Measurements from ENCODE around the gene MVB12B.

- TF ChIP-seq, protein P1, sequence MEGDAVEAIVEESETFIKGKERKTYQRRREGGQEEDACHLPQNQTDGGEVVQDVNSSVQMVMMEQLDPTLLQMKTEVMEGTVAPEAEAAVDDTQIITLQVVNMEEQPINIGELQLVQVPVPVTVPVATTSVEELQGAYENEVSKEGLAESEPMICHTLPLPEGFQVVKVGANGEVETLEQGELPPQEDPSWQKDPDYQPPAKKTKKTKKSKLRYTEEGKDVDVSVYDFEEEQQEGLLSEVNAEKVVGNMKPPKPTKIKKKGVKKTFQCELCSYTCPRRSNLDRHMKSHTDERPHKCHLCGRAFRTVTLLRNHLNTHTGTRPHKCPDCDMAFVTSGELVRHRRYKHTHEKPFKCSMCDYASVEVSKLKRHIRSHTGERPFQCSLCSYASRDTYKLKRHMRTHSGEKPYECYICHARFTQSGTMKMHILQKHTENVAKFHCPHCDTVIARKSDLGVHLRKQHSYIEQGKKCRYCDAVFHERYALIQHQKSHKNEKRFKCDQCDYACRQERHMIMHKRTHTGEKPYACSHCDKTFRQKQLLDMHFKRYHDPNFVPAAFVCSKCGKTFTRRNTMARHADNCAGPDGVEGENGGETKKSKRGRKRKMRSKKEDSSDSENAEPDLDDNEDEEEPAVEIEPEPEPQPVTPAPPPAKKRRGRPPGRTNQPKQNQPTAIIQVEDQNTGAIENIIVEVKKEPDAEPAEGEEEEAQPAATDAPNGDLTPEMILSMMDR (IDR thresholded peaks at IDR 0.05) = no peak
- no peak for TF ChIP-seq POLR2A (IDR thresholded peaks at IDR 0.05)
These were observed 47.7 kb downstream of the MVB12B start for GRCh38 chr9:126374366-126374781.
